ENCODE data around the gene SLC6A19. TPM values are rescaled to one million over a fixed set of nuclear protein-coding genes. Genes with fewer than 3 reads are reported as not detected.

SLC6A19 gene
- total and polyA plus RNA-seq, 2 of the 13 experiments (the other 11 are each of a cell fraction or from before 2014, with no cell fraction given): 0.02 TPM; not detected in 1

GRCh38 chr5:1185629-1186350, 15.6 kb upstream of the SLC6A19 start (continued):
- TF ChIP-seq ZBTB49 (CRISPR knock-in tag; IDR thresholded peaks at IDR 0.05; ENCODE audit: borderline replicate concordance) (no peak), ISL2 (CRISPR knock-in tag; IDR thresholded peaks at IDR 0.05) (peak; percentile 77; the same call in 1 of the 2 replicates), ZBTB3 (CRISPR knock-in tag; IDR thresholded peaks at IDR 0.05; ENCODE audit: borderline replicate concordance, low read depth) (no peak), ZSCAN29 (CRISPR knock-in tag; conservative IDR thresholded peaks at IDR 0.05) (peak; percentile 90), ZNF441 (CRISPR knock-in tag; IDR thresholded peaks at IDR 0.05; ENCODE audit: borderline replicate concordance) (peak; percentile 76), ZFP90 (CRISPR knock-in tag; IDR thresholded peaks at IDR 0.05; ENCODE audit: borderline replicate concordance) (peak; percentile 89; the same call in 1 of the 2 replicates), NR2F2 (IDR thresholded peaks at IDR 0.05; ENCODE audit: borderline replicate concordance, low read depth) (peak; percentile 79; the same call in 1 of the 2 replicates), IRX3 (CRISPR knock-in tag; IDR thresholded peaks at IDR 0.05; ENCODE audit: borderline replicate concordance, low read depth) (0 out of 2 replicates have a peak, but pooled peaks have one; percentile 30), DMTF1 (CRISPR knock-in tag; IDR thresholded peaks at IDR 0.05) (no peak), TGIF2 (CRISPR knock-in tag; IDR thresholded peaks at IDR 0.05) (peak; percentile 58), ZNF597 (CRISPR knock-in tag; IDR thresholded peaks at IDR 0.05) (0 out of 2 replicates have a peak, but pooled peaks have one; percentile 27), HNRNPL (IDR thresholded peaks at IDR 0.05; ENCODE audit: low read depth, low read length) (peak; percentile 99), GABPA (IDR thresholded peaks at IDR 0.05; ENCODE audit: low read depth, low read length) (no peak), GABPA (CRISPR knock-in tag; IDR thresholded peaks at IDR 0.05; ENCODE audit: low read depth) (peak; percentile 47; the same call in 1 of the 2 replicates), THAP9 (CRISPR knock-in tag; IDR thresholded peaks at IDR 0.05; ENCODE audit: borderline replicate concordance) (peak; percentile 58; the same call in 1 of the 2 replicates), GATAD2A (CRISPR knock-in tag; IDR thresholded peaks at IDR 0.05) (peak; percentile 73), HNF1B (CRISPR knock-in tag; IDR thresholded peaks at IDR 0.05) (0 out of 2 replicates have a peak, but pooled peaks have one; percentile 10), NR2F6 (IDR thresholded peaks at IDR 0.05) (peak; percentile 81), NR2F6 (CRISPR knock-in tag; IDR thresholded peaks at IDR 0.05) (peak; percentile 92)

Measured in HepG2 (cell line).